Measurements from ENCODE around the gene TMBIM1.
"Not testable (repeated sequence)": the region's sequence is repeated elsewhere in the genome, so short reads cannot be mapped to it uniquely, and the experiment has no call there.

Gene TMBIM1

DNA sequence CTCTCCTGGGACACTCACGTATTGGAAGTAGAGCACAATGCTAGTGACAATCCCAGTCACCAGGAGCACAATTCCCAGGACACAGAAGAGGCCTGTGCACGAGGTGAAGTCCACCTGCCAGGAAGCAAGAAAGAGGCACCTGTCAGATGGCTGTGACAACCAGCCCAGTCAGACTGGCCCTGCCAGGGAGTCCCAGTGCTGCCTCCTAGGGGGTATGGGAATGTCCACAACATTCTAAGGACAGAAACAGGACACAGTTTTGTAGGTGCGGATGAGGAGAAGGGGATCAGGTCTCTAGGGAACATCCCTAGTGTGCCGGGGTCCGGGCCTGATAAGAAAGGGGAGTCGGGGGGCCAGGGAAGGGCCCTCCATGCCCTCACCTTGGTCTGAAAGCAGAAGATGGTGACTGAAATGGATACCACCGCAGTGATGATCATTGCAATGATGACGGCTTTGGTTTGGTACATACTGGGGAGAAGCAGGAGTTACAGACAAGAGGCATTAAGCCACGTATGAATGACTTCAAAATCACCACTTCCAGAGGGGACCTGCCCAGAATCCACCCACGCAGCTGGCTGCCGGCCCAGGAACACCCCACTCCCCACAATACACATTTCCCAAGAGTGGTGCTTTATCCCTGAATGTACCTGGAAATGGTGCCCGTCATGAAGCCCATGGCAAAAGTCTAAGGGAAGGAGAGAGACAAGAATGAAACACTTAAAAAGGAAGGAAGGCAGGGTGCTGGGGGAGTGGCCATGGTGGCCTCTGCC, 15.1 kb downstream of the TMBIM1 start:
- TF ChIP-seq, protein P1, sequence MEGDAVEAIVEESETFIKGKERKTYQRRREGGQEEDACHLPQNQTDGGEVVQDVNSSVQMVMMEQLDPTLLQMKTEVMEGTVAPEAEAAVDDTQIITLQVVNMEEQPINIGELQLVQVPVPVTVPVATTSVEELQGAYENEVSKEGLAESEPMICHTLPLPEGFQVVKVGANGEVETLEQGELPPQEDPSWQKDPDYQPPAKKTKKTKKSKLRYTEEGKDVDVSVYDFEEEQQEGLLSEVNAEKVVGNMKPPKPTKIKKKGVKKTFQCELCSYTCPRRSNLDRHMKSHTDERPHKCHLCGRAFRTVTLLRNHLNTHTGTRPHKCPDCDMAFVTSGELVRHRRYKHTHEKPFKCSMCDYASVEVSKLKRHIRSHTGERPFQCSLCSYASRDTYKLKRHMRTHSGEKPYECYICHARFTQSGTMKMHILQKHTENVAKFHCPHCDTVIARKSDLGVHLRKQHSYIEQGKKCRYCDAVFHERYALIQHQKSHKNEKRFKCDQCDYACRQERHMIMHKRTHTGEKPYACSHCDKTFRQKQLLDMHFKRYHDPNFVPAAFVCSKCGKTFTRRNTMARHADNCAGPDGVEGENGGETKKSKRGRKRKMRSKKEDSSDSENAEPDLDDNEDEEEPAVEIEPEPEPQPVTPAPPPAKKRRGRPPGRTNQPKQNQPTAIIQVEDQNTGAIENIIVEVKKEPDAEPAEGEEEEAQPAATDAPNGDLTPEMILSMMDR (IDR thresholded peaks at IDR 0.05; ENCODE audit: low read depth, low read length) = no peak
- in situ Hi-C loops (cut with HindIII; ENCODE audit: low sequenced_read_pairs) = no loop called here
- DNase-seq (ENCODE audit: low read depth, low spot score) = no peak
- no peak overlapping the region for H3K4me3 ChIP-seq (ENCODE audit: low read depth, low read length)

DNA sequence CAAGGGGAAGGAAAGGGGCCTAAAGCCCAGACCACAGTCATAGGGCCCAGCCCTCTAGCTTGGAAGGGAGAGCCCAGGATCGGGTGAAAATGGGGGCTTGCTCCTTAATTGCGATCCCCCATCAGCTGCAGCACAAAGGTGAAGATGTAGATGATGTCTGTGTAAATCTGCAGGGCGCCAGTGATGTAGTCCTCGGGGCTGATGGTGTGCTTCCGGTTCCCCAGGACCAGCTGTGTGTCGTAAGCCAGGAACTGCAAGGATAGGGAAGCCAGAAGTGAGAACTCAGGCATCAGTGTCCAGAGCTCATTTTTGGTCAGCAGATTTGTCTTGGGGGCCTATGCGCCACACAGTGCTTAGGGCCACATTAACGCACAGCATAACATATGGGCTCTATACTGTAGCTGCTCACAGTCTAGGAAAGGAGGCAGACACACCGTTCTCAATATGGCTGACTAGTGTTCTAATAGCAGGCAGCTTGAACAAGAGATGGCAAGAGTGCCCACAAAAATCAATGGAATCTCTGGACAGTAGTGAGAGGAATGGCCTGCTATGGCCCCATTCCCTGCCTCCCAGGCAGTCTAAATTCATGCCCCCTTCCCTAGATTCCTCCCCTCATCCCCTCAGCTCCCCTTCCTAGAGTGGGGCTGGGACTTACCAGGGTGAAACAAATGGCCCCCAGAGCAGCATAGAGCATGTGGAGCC, 16.8 kb downstream of the TMBIM1 start:
- H3K4me3 ChIP-seq (ENCODE audit: low read depth, low read length) = no peak overlapping the region
- no peak for DNase-seq (ENCODE audit: low read depth, low spot score)
- TF ChIP-seq, protein P1 (IDR thresholded peaks at IDR 0.05; ENCODE audit: low read depth, low read length) = no peak
- in situ Hi-C loops (cut with HindIII; ENCODE audit: low sequenced_read_pairs) = no loop called here

DNA sequence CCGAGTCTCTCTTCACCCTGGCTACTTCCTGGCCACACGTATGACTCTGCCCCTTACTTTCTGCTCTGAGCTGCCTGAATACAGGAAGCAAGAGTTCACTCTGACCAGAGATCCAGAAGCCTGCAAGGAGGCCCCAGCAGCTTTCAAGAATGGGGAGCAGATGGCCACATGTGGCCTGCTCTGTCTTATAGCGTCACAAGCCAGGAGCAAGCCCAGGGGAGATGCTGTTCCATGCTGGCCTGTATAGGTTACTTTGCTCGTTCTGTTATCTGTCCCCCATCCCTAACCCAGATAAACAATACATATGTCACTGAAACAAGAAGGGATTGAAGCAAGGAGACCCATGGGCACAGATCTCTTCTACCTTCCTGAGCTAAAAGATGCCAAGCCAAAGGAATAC, 17.7 kb downstream of the TMBIM1 start:
- no peak for DNase-seq (ENCODE audit: low read depth, low spot score)
- H3K4me3 ChIP-seq (ENCODE audit: low read depth, low read length) = no peak overlapping the region
- TF ChIP-seq, protein P1 (IDR thresholded peaks at IDR 0.05; ENCODE audit: low read depth, low read length) = no peak
- in situ Hi-C loops (cut with HindIII; ENCODE audit: low sequenced_read_pairs) = no loop called here

DNA sequence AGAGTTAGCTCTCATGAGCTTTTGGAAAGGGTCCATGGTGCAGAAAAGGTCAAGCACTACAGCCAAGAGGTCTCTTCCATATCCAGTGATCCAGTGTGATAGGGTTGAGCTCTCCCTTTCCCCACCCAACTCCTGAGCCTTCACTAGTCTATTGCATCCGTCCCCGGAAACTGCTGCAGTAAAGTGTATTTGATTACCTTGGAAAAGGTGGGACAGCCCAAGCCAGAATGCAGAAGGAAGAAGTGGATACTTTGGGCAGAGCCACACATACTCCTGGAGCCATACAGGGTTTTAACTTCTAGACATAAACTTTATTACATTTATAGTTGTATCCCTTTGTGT, 18.4 kb downstream of the TMBIM1 start:
- in situ Hi-C loops (cut with HindIII; ENCODE audit: low sequenced_read_pairs) = no loop called here
- TF ChIP-seq, protein P1 (IDR thresholded peaks at IDR 0.05; ENCODE audit: low read depth, low read length) = no peak
- DNase-seq (ENCODE audit: low read depth, low spot score) = no peak
- no peak overlapping the region for H3K4me3 ChIP-seq (ENCODE audit: low read depth, low read length)

DNA sequence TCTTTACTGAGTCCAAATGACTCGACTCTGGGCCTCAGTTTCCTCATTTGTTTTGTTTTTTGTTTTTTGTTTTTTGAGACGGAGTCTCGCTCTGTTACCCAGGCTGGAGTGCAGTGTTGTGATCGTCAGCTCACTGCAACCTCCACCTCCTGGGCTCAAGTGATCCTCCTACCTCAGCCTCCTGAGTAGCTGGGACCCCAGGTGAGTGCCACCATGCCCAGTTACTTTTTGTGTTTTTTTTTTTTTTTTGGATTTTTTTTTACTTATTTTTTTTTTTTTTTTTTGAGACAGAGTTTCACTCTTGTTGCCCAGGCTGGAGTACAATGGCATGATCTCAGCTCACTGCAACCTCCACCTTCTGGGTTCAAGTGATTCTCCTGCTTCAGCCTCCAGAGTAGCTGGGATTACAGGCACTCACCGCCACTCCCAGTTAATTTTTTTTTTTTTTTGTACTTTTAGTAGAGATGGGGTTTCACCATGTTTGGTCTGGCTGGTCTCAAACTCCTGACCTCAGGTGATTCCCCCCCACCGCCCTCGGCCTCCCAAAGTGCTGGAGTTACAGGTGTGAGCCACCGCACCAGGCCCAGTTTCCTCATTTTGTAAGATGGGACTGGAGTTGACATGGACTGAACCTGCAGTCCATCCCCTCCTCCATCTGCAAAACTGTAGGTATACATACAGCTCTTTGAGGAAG, 18.9 kb downstream of the TMBIM1 start:
- in situ Hi-C loops (cut with HindIII; ENCODE audit: low sequenced_read_pairs); H3K4me3 ChIP-seq (ENCODE audit: low read depth, low read length); DNase-seq (ENCODE audit: low read depth, low spot score): not testable (repeated sequence)

DNA sequence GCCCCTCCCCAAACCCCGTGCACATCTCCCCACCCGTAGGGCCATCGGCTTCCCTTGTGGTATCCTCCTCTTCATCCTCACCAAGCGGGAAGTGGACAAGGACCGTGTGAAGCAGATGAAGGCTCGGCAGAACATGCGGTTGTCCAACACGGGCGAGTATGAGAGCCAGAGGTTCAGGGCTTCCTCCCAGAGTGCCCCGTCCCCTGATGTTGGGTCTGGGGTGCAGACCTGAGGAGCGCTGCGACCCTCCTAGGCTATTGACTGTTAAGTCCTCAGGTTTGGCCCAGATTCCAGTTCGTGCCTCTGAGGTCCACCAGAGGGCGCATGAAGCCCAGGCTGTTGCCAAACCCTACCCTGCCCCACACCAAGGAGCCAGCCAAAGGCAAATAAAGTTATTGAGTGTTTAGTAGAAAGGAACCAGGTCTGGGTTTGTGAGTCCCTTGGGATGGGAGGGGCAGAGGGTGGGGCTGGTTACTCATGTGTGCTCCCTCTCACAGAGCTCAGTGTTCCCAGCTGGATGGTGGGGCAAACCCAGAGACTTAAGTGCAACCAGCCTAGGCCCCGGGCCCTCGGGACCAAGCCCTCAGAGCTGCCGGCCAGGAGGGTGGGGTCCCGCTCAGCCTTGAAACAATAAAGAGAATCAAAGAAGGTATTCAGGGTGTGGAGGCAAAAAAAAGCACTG, 19.6 kb downstream of the TMBIM1 start:
- peak; percentile 86 for DNase-seq (ENCODE audit: low read depth, low spot score)
- TF ChIP-seq, protein P1 (IDR thresholded peaks at IDR 0.05; ENCODE audit: low read depth, low read length) = peak; percentile 94
- no peak overlapping the region for H3K4me3 ChIP-seq (ENCODE audit: low read depth, low read length)
- in situ Hi-C loops (cut with HindIII; ENCODE audit: low sequenced_read_pairs) = no loop called here

Data from astrocyte of the spinal cord (primary cell).